Activated CD8-positive, alpha-beta memory T cell treated with anti-CD3 and anti-CD28 coated beads, Interleukin-2, amount 50 U/mL, for 24 hours (primary cell): ENCODE results near the gene ATP6AP1.
"Not testable (repeated sequence)": the region's sequence is repeated elsewhere in the genome, so short reads cannot be mapped to it uniquely, and the experiment has no call there.

Experiments
- DNase-seq: peaks from one replicate; pipeline ENCODE4 v3.0.0-alpha.2; 2020; ENCODE audit errors: extremely low read depth

The ATP6AP1 gene, protein sequence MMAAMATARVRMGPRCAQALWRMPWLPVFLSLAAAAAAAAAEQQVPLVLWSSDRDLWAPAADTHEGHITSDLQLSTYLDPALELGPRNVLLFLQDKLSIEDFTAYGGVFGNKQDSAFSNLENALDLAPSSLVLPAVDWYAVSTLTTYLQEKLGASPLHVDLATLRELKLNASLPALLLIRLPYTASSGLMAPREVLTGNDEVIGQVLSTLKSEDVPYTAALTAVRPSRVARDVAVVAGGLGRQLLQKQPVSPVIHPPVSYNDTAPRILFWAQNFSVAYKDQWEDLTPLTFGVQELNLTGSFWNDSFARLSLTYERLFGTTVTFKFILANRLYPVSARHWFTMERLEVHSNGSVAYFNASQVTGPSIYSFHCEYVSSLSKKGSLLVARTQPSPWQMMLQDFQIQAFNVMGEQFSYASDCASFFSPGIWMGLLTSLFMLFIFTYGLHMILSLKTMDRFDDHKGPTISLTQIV

DNA sequence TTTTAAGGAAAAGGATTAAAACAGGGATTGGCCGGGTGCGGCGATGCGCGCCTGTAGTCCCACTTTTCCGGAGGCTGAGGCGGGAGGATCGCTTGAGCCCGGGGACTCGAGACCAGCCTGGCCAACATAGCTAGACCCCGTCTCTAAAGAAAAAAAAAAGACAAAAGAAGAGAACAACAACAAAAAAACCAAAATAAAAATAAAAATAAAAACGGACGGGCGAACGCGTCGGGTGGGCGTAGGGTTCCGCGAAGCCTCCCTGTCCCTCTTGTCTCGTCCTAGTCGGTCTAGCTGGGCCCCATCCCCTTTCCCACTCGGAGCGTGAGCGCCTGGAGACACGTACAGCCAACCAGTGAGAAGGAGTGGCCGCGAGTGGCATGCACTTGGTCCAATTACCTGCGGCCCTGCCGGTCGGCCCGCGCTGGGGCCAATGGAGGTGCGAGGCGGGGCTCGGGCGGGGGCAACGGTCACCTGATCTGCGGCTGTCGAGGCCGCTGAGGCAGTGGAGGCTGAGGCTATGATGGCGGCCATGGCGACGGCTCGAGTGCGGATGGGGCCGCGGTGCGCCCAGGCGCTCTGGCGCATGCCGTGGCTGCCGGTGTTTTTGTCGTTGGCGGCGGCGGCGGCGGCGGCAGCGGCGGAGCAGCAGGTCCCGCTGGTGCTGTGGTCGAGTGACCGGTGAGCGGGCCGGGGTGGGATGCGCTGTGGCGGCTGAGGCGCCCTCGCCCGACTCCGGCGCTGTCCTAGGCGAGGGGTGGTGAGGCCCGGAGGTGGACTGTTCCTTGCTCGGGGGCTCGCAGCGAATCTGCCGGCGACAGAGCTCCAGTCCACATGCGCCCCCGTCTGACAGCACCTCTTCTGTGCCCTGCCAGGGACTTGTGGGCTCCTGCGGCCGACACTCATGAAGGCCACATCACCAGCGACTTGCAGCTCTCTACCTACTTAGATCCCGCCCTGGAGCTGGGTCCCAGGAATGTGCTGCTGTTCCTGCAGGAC is at the start of gene ATP6AP1:
Gene ATP6AP1 (plus strand): TSS at position 502 of the 996 bp plus-strand sequence. CDS start 16 bp downstream, at position 518.
- peak; percentile 49 for DNase-seq

DNA sequence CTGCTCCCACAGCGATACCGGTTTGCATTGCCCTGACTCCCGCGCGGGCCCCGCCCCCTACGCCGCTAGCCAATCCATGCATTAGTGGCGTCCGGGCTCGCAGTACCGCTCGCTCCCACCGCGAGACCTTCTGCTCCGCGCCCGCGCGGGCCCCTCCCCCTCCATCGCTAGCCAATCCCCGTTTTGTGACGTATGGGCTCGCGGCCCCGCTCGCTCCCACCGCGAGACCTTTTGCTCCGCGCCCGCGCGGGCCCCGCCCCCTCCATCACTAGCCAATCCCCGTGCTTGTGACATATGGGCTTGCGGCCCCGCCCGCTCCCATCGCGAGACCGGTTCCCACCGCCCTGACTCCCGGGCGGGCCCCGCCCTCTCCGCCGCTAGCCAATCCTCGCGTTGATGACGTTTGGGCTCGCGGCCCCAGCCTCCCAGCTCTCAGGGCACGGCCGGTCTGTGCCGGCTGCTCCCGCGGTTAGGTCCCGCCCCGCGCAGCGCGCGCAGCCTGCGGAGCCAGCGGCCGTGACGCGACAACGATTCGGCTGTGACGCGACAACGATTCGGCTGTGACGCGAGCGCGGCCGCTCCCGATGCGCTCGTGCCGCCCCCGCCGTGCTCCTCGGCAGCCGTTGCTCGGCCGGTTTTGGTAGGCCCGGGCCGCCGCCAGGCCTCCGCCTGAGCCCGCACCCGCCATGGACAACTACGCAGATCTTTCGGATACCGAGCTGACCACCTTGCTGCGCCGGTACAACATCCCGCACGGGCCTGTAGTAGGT is 49.5 kb upstream of the ATP6AP1 start, which contains the start of gene EMD:
Gene EMD (plus strand): TSS at position 497 of the 770 bp plus-strand sequence. CDS start 190 bp downstream, at position 687.
- peak; percentile 83 for DNase-seq

DNA sequence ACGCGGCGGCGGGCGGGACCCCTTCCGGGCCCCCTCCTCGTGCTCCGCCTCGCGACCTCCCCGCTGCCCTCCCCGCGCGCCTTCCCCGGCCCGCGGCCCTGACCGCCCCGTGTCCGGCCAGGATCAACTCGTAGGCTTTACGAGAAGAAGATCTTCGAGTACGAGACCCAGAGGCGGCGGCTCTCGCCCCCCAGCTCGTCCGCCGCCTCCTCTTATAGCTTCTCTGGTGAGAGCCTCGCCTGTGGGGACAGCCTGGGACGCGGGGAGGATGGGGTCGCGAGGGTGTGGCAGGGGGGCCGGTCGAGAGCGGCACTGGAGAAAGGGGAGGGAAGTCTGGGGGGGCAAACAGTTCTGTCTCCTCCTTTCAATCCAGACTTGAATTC is 48.9 kb upstream of the ATP6AP1 start:
- no peak for DNase-seq

DNA sequence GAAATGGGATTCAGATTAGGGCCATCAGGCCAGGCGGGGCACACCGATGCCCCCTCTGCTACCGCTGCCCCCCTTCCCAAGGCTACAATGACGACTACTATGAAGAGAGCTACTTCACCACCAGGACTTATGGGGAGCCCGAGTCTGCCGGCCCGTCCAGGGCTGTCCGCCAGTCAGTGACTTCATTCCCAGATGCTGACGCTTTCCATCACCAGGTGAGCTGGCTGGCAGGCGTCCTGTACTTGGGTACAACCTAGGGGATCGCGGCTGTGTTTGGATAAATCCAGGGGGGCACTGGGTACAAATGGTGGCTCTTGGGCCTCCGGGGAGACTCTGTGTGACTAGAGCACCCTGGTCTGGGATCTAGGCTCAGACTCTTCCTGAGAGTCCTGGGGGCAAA is 48.3 kb upstream of the ATP6AP1 start:
- DNase-seq = no peak

DNA sequence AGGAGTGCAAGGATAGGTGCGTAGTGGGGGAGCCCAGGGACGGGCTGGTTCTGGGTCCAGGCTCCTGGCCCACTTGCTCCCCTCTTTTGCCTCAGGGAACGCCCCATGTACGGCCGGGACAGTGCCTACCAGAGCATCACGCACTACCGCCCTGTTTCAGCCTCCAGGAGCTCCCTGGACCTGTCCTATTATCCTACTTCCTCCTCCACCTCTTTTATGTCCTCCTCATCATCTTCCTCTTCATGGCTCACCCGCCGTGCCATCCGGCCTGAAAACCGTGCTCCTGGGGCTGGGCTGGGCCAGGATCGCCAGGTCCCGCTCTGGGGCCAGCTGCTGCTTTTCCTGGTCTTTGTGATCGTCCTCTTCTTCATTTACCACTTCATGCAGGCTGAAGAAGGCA is 47.7 kb upstream of the ATP6AP1 start:
- no peak for DNase-seq

DNA sequence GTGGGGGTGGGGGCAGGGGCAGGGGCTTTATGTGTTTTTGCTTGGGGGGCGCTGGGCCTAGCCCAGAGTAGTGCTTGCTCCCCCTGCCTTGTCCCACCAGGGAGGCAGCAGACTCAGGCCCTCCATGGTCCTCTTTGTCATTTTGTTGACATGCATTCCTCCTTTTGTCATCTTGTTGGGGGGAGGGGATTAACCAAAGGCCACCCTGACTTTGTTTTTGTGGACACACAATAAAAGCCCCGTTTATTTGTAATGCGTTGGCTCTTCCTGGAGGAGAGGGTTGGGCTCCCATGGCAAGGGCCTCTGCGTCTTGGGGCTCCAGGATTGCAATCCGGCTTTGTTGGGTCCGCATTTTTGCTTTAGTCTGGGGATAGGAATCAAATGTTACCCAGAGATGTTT is 47.2 kb upstream of the ATP6AP1 start:
- no peak for DNase-seq

DNA sequence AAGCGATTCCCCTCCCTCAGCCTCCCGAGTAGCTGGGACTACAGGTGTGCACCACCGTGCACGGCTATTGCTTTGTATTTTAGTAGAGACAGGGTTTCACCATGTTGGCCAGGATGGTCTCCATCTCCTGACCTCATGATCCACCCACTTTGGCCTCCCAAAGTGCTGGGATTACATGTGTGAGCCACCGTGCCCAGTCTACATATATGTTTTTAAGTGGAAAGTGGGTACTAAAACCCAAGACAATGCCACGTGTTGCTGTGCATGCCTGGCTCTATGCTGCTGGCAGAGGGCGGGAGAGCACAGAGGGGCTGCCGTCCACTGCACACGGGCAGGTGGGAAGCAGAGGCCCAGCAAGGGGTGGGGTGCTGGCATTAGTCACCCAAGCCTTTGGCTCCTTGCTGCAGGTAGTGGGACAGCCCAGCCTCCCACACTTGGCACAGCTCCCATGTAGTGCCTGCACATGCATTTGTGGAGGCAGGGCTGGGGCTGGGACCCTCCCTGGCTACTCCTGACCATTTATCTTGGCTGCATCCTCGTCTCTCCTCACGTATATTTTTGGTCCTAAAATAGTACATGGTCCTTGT is 45.9 kb upstream of the ATP6AP1 start:
- DNase-seq = no peak

DNA sequence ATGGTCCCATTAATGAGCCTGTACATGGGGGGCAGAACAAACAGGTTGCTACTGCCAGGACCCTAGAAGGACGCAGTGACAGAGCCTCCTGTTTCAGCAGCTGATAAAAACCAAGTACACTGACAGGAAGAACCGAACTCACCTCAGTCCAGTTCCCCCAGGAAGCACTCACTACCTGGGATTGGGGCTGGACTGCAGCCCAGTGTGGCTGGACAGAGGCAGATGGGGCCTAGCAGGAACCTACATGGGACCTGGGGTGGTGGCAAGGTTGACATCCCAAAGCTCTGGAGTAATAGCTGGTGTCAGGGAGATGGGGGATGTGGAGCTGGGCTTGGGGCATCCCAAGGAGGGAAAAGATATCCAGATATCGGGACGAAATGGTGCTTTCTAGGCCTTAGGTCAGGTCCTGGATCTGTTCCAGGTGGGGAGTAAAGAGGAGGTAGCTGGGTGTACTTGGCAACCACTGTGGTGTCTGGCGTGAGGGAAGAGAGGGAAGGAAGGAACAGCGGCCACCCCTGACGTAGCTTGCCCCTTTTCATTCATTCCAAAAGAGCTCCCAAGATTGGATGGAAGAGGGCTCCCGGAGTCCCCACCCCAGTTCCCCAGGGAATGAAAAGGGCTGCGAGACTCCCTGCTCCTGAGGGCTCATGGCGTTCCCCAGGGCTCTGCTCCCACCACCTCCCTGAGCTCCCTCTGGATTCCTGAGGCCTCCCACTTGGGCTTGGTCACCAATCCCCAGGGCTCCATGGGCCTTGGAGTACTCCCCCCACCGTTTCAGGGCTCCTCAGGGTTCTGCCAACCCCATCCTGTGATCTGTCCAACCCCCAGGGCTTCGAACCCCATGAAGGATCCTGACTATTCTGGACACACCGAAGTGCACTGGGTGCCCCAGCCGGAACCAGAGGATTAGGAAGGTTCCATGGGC is 44.9 kb upstream of the ATP6AP1 start:
- no peak for DNase-seq

DNA sequence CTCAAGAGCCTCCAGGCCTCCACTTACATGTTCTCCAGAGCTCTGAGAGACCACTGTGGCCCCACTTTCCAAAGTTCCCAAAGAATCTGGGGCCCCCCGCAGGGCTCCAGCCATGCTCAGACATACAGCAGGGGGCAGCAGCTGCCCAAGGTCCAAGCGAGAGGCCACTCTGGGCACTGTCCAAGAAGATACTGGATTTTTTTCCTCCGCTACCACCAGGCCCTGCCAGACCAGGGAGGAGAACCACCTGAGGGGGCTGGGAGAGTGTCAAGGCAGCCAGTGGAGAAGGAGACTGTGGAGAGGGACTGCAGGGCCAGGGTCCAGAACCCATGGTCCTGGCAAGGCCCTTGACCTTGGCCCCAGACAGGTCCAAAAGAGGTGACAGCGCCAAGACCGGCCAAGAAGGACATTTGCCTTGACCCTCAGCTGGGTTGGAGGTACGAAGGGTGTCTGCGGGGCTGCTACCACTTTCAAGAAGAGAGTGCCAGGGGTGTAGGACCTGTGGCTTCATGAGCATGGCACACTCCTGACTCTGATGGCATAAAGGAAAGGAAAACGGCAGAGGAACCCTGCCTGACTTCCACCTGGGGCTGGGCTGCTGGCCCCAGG is 44.1 kb upstream of the ATP6AP1 start:
- no peak for DNase-seq

DNA sequence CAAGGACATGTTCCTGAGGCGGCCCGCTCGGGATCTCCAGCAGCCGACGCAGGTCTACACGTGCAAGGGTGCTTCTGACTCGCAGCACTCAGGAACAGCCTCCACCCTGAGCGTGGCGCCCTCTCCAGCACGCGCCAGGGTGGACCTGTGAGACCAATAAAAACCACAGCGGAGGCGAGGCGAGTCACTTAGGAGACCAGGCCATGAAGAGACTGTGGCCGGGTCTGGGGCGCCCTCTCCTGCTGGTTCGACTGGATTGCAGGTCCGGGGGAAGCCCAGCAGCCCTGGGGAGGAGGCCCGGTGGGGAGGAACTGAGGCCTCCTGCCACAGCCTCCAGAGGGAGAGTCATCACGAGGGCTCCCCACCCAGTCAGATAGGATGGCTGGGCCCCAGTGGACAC is 40.4 kb upstream of the ATP6AP1 start:
- DNase-seq = not testable (repeated sequence)

DNA sequence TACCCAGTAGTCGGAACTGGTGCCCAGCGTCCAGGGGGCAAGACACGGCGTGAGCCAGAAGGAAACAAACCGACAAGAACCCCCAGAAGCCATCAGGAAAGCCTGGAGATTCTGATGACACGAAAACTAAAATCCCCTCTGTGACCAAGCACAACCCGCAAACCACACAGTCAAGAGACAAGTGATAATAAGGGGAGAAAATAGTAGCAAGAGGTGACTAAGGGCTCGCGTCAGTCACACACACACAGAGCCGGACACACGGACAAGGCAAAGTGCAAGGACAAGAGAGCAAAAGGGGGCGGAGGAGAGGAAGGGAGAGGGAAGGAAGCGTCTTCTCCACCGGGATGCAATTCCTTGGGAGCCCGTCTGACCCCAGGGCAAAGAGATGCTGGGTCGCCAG is 39.8 kb upstream of the ATP6AP1 start:
- not testable (repeated sequence) for DNase-seq

DNA sequence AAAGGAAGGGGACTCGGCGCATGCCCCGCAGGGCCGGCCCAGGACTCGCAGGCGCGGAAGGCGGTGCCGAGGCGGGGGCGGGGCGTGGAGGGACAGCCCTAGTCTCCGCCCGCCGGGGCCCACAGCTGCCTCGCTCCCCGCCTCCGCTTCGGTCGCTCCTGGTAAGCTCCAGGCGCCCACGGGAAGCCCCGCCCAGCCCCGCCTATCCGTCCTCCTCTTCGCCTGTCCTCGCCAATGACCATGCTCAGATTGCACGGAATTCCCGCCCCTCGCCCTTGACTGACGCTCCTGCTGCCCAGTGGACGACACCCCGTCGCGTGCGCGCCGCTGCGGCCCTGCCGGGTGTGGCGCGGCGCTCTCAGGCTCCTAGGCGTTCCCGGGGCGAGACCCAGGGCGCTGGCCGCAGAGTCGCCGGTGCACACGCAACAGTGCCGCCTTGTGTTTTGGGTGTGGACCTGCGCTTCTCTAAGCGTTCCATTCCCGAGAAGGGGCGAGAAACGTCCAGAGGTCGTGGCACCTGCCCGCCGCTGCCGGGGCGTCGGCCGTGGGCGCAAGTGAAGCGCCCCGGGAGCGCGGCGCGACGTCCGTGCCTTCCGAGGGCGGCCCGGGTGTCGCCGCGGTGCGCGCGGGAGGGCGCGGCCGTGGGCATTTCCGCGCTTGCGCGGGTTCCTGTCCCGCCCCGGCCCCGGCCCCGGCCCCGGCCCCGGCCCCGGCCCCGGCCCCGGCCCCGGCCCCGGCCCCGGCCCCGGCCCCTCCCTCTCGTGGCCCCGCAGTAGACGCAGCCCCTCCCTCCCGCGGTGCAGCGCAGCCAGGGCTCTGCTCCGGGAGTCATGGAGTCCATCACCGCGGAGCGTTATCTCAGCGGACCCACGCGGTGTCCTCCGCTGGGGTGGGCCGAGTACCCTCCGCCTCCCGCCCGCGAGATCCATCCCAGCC is 38.4 kb upstream of the ATP6AP1 start:
- not testable (repeated sequence) for DNase-seq

DNA sequence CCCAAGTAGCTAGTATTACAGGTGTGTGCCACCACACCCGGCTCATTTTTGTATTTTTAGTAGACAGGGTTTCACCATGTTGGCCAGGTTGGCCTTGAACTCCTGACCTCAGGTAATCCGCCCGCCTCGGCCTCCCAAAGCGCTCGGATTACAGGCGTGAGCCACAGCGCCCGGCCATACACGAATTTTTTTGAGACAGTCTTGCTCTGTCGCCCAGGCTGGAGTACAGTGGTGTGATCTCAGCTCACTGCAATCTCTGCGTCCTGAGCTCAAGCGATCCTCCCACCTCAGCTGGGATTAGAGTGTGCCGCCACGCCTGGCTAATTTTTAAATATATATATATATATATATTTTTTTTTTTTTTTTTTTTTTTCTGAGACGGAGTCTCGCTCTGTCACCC is 32.1 kb upstream of the ATP6AP1 start:
- DNase-seq = not testable (repeated sequence)

DNA sequence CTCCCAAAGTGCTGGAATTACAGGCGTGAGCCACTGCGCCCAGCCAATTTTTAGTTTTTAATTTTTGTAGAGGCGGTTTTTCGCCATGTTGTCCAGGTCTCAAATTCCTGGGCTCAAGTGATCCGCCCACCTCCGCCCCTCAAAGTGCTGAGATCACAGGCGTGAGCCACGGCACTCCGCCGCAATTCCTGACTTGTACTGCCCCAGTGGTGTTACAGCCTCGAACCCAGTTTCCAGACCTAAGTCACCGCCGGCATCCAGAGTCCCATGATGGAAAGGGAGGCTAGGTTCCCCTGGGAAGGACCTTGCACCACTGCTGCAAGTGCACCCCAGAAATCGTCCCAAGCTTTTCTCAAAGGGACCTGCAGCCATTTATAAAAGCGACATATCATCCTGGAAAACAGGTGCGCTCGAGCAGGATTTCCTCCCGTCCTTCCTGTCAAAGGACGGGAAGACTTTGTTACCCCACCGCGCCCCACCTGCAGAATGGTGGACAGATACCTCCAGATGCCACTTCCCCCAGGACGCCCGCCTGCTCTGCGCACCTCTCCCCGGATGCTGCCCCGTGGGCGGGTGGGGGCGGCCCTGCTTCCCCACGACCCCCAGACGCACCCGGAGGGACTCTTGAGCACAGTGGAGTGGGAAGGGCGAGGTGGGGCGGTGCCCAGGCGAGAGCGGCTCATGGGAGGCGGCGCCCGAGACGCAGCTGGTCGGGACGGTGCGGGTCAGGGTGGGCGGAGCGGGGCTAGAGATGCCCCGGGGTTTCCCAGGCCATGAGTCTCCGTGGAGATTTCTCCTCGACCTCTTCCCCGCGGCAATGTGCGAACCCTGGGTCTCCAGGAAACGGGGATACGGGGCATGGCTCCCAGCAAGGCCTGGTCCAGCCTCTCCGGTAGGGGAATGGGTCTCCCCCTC is 31.2 kb upstream of the ATP6AP1 start:
- DNase-seq = no peak

DNA sequence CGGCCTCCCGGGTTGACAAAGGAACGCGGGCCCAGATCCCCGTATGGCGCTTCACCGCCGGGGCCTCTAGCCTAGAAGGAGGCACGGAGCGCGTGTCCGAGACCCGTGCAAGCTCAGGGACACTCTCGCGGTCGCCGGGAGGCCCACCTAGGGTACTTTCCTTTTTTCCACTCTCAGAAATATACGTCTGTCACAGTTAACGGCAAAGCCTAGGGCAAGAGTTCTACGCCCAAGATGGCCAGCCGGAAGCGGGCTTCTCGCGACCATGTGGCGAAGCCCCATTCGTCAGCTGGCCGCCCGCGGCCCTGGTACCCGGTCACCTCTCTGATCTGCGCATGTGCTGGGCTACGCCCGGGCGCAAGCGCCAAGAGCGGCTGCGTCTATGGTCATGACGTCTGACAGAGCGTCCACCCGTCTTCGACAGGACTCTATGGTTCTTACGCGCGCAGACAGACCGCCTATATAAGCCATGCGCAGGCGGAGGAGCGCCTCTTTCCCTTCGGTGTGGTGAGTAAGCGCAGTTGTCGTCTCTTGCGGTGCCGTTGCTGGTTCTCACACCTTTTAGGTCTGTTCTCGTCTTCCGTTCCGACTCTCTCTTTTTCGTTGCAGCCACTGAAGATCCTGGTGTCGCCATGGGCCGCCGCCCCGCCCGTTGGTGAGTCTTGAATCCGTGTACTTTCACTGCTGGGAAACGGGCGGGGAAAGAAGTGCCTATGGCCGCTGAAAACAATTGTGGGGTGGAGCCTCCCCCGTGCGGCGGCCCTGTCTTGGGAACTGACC is 30.4 kb upstream of the ATP6AP1 start, which contains the start of gene RPL10:
Gene RPL10 (plus strand): TSS at position 490 of the 780 bp plus-strand sequence. CDS start 143 bp downstream, at position 633.
- peak; percentile 66 for DNase-seq
